ENCODE results near the gene RASGRP1. TPM values are rescaled to one million over a fixed set of nuclear protein-coding genes. Genes with fewer than 3 reads are reported as not detected.
A peak's percentile ranks its signal among the peaks of the same experiment; 100 is the strongest.

The RASGRP1 gene
- total and polyA plus RNA-seq, 5 experiments from 2014 or later: 52.3 to 90.5 (median 83.7) TPM

- Mint-ChIP-seq H3K27me3 (no peaks in the 10 kb centered on the region), H3K4me1 (peaks cover 8 to 40% (median 36%) of the 10 kb centered on the region in 4 donors), H3K36me3 (peaks cover 6 to 86% (median 19%) of the 10 kb centered on the region in 3 donors), H3K27ac (peak overlapping the region; percentile 36 to 99 (median 74)), H3K9me3 (no peaks in the 10 kb centered on the region), H3K4me3 (no peak overlapping the region)
- POLR2A ChIA-PET: interaction anchor here (0.6 kb wide), 1 partner anchor 208 kb away, joined by 3 read pairs; no protein-coding TSS in a partner anchor
- no peak for DNase-seq
- ATAC-seq: no peak
Measured at GRCh38 chr15:38490242-38490922, 74.2 kb downstream of the RASGRP1 start.

GRCh38 chr15:38487378-38487777, 77.2 kb downstream of the RASGRP1 start:
- Mint-ChIP-seq H3K4me1 (peaks cover 7 to 42% (median 30%) of the 10 kb centered on the region in 4 donors), H3K27ac (peak overlapping the region; percentile 46 to 99 (median 90)), H3K4me3 (peak overlapping the region in 3 of 10 donors; percentile 9 to 71 (median 37)), H3K27me3 (no peaks in the 10 kb centered on the region), H3K9me3 (no peaks in the 10 kb centered on the region), H3K36me3 (peaks cover 0 to 67% (median 9%) of the 10 kb centered on the region in 3 donors)
- ATAC-seq: no peak
- DNase-seq: no peak
- POLR2A ChIA-PET: interaction anchor here (1.0 kb wide), 1 partner anchor 10 kb away, joined by 3 read pairs; no protein-coding TSS in a partner anchor

GRCh38 chr15:38486936-38487335, 77.7 kb downstream of the RASGRP1 start:
- H3K4me1 Mint-ChIP-seq: peaks cover 9 to 44% (median 33%) of the 10 kb centered on the region in 4 donors

GRCh38 chr15:38482572-38482971, 82.0 kb downstream of the RASGRP1 start:
- no peaks in the 10 kb centered on the region for H3K27me3 Mint-ChIP-seq
- no peaks in the 10 kb centered on the region for H3K9me3 Mint-ChIP-seq
- peak overlapping the region in 2 of 10 donors; percentile 5 to 12 for H3K4me3 Mint-ChIP-seq
- DNase-seq: no peak
- H3K4me1 Mint-ChIP-seq: peaks cover 20 to 54% (median 36%) of the 10 kb centered on the region in 4 donors
- POLR2A ChIA-PET: interaction anchor here (1.2 kb wide), 1 partner anchor 215 kb away, joined by 4 read pairs; no protein-coding TSS in a partner anchor
- peak in 1 of 2 donors; percentile 40 for ATAC-seq
- H3K27ac Mint-ChIP-seq: peak overlapping the region in 9 of 10 donors; percentile 11 to 91 (median 51)
- H3K36me3 Mint-ChIP-seq: peaks cover 0 to 40% (median 5%) of the 10 kb centered on the region in 3 donors

More at GRCh38 chr15:38486936-38487335, 77.7 kb downstream of the RASGRP1 start:
- no peaks in the 10 kb centered on the region for H3K9me3 Mint-ChIP-seq
- H3K4me3 Mint-ChIP-seq: peak overlapping the region in 7 of 10 donors; percentile 3 to 71 (median 50)
- H3K36me3 Mint-ChIP-seq: peaks cover 0 to 67% (median 5%) of the 10 kb centered on the region in 3 donors
- DNase-seq (peak in 2 of 10 donors; percentile 11 to 31), ATAC-seq (peak; percentile 75 to 84)
- POLR2A ChIA-PET: interaction anchor here (1.0 kb wide), 1 partner anchor 9 kb away, joined by 3 read pairs; no protein-coding TSS in a partner anchor
- H3K27ac Mint-ChIP-seq: peak overlapping the region; percentile 60 to 99 (median 92)
- H3K27me3 Mint-ChIP-seq: no peaks in the 10 kb centered on the region

GRCh38 chr15:38481761-38482160, 82.9 kb downstream of the RASGRP1 start:
- no peak for DNase-seq
- no peak for ATAC-seq
- H3K4me3 Mint-ChIP-seq: peak overlapping the region in 1 of 10 donors; percentile 19
- H3K36me3 Mint-ChIP-seq: peaks cover 0 to 40% (median 5%) of the 10 kb centered on the region in 3 donors
- H3K27me3 Mint-ChIP-seq: no peaks in the 10 kb centered on the region
- POLR2A ChIA-PET: no interaction called here
- peaks cover 17 to 46% (median 28%) of the 10 kb centered on the region in 4 donors for H3K4me1 Mint-ChIP-seq
- H3K27ac Mint-ChIP-seq: peak overlapping the region in 9 of 10 donors; percentile 11 to 88 (median 46)
- H3K9me3 Mint-ChIP-seq: no peaks in the 10 kb centered on the region

- H3K27ac Mint-ChIP-seq: peak overlapping the region; percentile 11 to 88 (median 70)
- no peak overlapping the region for H3K4me3 Mint-ChIP-seq
- peaks cover 0 to 42% (median 5%) of the 10 kb centered on the region in 3 donors for H3K36me3 Mint-ChIP-seq
- POLR2A ChIA-PET: no interaction called here
- H3K27me3 Mint-ChIP-seq: no peaks in the 10 kb centered on the region
- ATAC-seq: no peak
- no peak for DNase-seq
- peaks cover 17 to 40% (median 25%) of the 10 kb centered on the region in 4 donors for H3K4me1 Mint-ChIP-seq
- H3K9me3 Mint-ChIP-seq: no peaks in the 10 kb centered on the region
Measured at GRCh38 chr15:38481113-38481512, 83.5 kb downstream of the RASGRP1 start.

GRCh38 chr15:38479756-38480155, 84.9 kb downstream of the RASGRP1 start:
- Mint-ChIP-seq H3K4me3 (no peak overlapping the region), H3K36me3 (peaks cover 4 to 46% (median 5%) of the 10 kb centered on the region in 3 donors), H3K27ac (peak overlapping the region in 6 of 10 donors; percentile 7 to 90 (median 50)), H3K4me1 (peaks cover 19 to 34% (median 25%) of the 10 kb centered on the region in 4 donors), H3K27me3 (no peaks in the 10 kb centered on the region), H3K9me3 (no peaks in the 10 kb centered on the region)
- POLR2A ChIA-PET: interaction anchor here (1.1 to 1.4 kb wide), 2 partner anchors 210 to 217 kb away, joined by 3 read pairs; no protein-coding TSS in a partner anchor
- DNase-seq (no peak), ATAC-seq (no peak)

GRCh38 chr15:38479266-38479665, 85.3 kb downstream of the RASGRP1 start:
- Mint-ChIP-seq H3K4me1 (peaks cover 20 to 39% (median 30%) of the 10 kb centered on the region in 4 donors), H3K27ac (peak overlapping the region in 6 of 10 donors; percentile 7 to 59 (median 34)), H3K36me3 (peaks cover 4 to 51% (median 7%) of the 10 kb centered on the region in 3 donors), H3K27me3 (no peaks in the 10 kb centered on the region), H3K9me3 (no peaks in the 10 kb centered on the region), H3K4me3 (no peak overlapping the region)
- DNase-seq: no peak
- no peak for ATAC-seq
- POLR2A ChIA-PET: interaction anchor here (1.1 to 1.4 kb wide), 2 partner anchors 211 to 217 kb away, joined by 3 read pairs; no protein-coding TSS in a partner anchor

- Mint-ChIP-seq H3K4me1 (peaks cover 21 to 34% (median 31%) of the 10 kb centered on the region in 4 donors), H3K36me3 (peaks cover 4 to 51% (median 10%) of the 10 kb centered on the region in 3 donors), H3K27me3 (no peaks in the 10 kb centered on the region), H3K27ac (peak overlapping the region in 1 of 10 donors; percentile 72), H3K4me3 (no peak overlapping the region), H3K9me3 (no peaks in the 10 kb centered on the region)
- POLR2A ChIA-PET: interaction anchor here (0.8 to 1.5 kb wide), 4 partner anchors 10 to 213 kb away, joined by 3 read pairs; partner anchors contain the start of gene FAM98B
- no peak for DNase-seq
- ATAC-seq: no peak
Measured at GRCh38 chr15:38477637-38478036, 87.0 kb downstream of the RASGRP1 start.

- ATAC-seq: no peak
- H3K4me1 Mint-ChIP-seq: peaks cover 11 to 19% (median 16%) of the 10 kb centered on the region in 4 donors
- POLR2A ChIA-PET: interaction anchor here (0.7 to 1.1 kb wide), 2 partner anchors 10 to 17 kb away, joined by 3 read pairs; no protein-coding TSS in a partner anchor
- peak overlapping the region in 3 of 10 donors; percentile 42 to 74 (median 61) for H3K27ac Mint-ChIP-seq
- DNase-seq: no peak
- H3K9me3 Mint-ChIP-seq: no peaks in the 10 kb centered on the region
- no peaks in the 10 kb centered on the region for H3K27me3 Mint-ChIP-seq
- peaks cover 4 to 45% (median 6%) of the 10 kb centered on the region in 3 donors for H3K36me3 Mint-ChIP-seq
- no peak overlapping the region for H3K4me3 Mint-ChIP-seq
Measured at GRCh38 chr15:38476120-38476519, 88.5 kb downstream of the RASGRP1 start.

GRCh38 chr15:38475361-38475760, 89.3 kb downstream of the RASGRP1 start:
- H3K27me3 Mint-ChIP-seq: no peaks in the 10 kb centered on the region
- no peak for ATAC-seq
- H3K4me1 Mint-ChIP-seq: peaks cover 11 to 16% (median 14%) of the 10 kb centered on the region in 4 donors
- no peaks in the 10 kb centered on the region for H3K9me3 Mint-ChIP-seq
- DNase-seq: no peak
- H3K36me3 Mint-ChIP-seq: peaks cover 4 to 50% (median 8%) of the 10 kb centered on the region in 3 donors
- no peak overlapping the region for H3K4me3 Mint-ChIP-seq
- POLR2A ChIA-PET: interaction anchor here (1.2 kb wide), 1 partner anchor 223 kb away, joined by 7 read pairs; no protein-coding TSS in a partner anchor
- H3K27ac Mint-ChIP-seq: peak overlapping the region in 5 of 10 donors; percentile 23 to 83 (median 51)

GRCh38 chr15:38474155-38474757, 90.4 kb downstream of the RASGRP1 start:
- Mint-ChIP-seq H3K36me3 (peaks cover 4 to 50% (median 8%) of the 10 kb centered on the region in 3 donors), H3K27ac (peak overlapping the region in 9 of 10 donors; percentile 42 to 90 (median 81)), H3K4me1 (peaks cover 5 to 10% (median 8%) of the 10 kb centered on the region in 4 donors), H3K9me3 (no peaks in the 10 kb centered on the region), H3K4me3 (no peak overlapping the region), H3K27me3 (no peaks in the 10 kb centered on the region)
- ATAC-seq: peak; percentile 99 to 100
- DNase-seq: peak in 9 of 10 donors; percentile 11 to 73 (median 45)
- POLR2A ChIA-PET: interaction anchor here (0.6 kb wide), 2 partner anchors 20 to 207 kb away, joined by 3 read pairs; partner anchors contain the start of gene FAM98B
